SK-N-MC (cell line): ENCODE measurements around the gene RGMA.

Source experiments
- EZH2 ChIP-seq: fragments of 200-600 bp; sonication (generic); IDR thresholded peaks from one replicate; pipeline ENCODE4 v1.6.1; 2017; ENCODE audit warnings: antibody characterized with exemption
- FOXP2 ChIP-seq: optimal IDR thresholded peaks from 2 replicates; pipeline ENCODE3; 2011; ENCODE audit warnings: mild to moderate bottlenecking, moderate library complexity; ENCODE audit not compliant: insufficient read depth; ENCODE audit errors: extremely low read length, control extremely low read depth
- POLR2AphosphoS5 ChIP-seq: IDR thresholded peaks from 2 replicates; pipeline ENCODE4 v1.6.1; 2012; ENCODE audit warnings: mild to moderate bottlenecking, low read depth, low read length, borderline replicate concordance

DNA sequence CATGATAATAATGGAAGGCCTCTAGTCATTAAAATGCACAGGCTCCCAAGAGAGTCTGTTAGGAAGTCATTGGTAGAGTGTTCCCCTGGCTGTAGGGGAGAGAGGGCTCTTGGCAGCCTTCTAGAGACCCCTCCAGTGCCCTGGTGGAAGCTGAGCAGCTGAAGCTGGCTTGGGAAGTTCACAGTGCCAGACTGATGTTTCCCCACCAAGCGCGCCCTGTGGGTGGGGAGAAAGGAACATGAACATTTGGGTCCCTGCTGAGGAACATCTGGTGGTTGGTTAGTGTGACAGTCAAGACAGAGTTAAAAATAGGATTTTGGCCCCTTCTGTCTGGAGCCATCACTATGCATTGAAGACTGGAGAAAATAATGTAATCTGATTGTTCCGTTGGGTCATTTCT lies 37.1 kb upstream of the RGMA start:
- TF ChIP-seq EZH2 (no peak), POLR2AphosphoS5 (no peak), FOXP2 (no peak)
